ENCODE measurements around the gene FEZF2. TPM values are rescaled to one million over a fixed set of nuclear protein-coding genes. Genes with fewer than 3 reads are reported as not detected.

FEZF2 gene
- total RNA-seq, 2 experiments from 2014 or later: not detected

DNA sequence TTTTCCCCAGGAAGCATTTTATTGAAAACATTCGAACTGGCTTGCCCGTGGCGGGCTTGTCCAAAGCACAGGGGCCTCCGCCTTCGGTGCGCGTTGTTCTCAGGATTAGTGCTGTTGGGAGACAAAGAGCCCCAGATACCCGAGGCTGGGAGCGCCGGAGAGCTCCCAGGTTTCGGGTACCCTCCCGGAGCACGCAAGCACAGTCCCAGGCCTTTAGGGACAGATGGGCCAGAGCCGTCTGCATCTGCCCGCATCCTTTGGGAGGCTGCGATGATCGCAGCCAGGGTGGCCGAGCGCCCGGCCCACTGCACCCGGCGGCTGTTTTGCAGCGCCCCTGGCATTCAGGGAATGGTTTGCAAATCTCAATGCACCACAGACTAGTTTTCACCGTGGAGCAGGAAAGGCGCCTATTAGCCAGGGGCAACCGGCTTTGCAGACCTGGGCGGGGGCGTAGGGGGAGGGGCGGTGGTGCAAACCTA lies 5.0 kb upstream of the FEZF2 start:
- Mint-ChIP-seq H3K36me3 (no peaks in the 10 kb centered on the region), H3K27ac (no peak overlapping the region), H3K4me3 (no peak overlapping the region)

DNA sequence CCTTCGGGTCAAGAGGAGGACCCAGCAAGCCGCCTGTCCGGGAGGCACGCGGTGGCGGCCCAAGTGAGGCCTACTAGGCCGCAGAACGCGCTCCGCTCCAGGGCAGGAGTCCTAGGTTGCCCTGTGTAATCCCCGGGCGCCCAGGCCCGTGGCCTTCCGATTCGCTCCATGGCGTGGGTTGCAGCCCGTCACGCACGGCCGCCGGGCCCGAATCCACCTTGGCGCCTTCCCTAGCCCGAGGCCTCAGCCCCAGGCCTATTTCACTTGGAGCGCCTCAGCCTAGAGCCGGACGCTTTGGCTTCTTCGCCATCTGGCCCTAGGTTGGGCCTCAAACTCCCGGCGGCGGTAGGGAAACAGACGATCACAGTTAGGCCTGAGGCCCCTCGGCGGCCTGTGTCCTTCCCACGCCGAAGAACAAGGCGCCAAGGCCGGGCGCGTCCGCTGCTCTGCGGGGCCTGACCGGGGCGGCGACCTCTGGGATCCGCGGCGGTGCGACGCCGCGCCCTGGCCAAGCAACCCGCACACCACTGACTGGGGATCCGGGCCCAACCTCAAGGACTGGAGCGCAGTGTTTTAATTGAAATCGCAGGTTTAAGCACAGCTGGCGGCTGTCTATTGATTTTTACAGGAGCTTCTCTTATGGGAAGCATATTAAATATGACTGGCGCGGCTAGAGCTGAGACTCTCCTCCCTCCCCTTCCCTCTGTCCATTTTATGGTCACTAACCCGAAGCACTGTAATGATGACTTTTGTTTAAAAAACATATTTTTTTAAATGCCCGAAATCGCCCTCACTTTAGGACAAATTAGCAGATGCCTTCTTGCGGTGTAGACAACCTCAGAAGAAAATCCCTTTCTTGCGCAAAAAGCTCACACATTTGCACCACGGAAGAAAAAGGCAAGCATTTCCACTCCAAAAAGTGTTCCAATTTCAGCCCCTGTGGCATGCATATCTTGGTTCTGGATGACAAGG lies 3.8 kb upstream of the FEZF2 start:
- DNase-seq (no peak), ATAC-seq (ENCODE audit: low read depth) (no peak)
- H3K9me3 Mint-ChIP-seq: peaks cover 3% of the 10 kb centered on the region
- H3K36me3 Mint-ChIP-seq: no peaks in the 10 kb centered on the region
- peaks cover 87% of the 10 kb centered on the region for H3K27me3 Mint-ChIP-seq
- H3K4me3 Mint-ChIP-seq: no peak overlapping the region
- POLR2A ChIA-PET: no interaction called here
- peaks cover 5% of the 10 kb centered on the region for H3K4me1 Mint-ChIP-seq
- no peak overlapping the region for H3K27ac Mint-ChIP-seq

More for the DNA sequence above, 5.0 kb upstream of the FEZF2 start:
- no peak for DNase-seq
- Mint-ChIP-seq H3K4me1 (peaks cover 5% of the 10 kb centered on the region), H3K27me3 (peaks cover 86% of the 10 kb centered on the region), H3K9me3 (peaks cover 3% of the 10 kb centered on the region)
- no peak for ATAC-seq (ENCODE audit: low read depth)
- POLR2A ChIA-PET: interaction anchor here (0.5 kb wide), 1 partner anchor 15 kb away, joined by 4 read pairs; no protein-coding TSS in a partner anchor

DNA sequence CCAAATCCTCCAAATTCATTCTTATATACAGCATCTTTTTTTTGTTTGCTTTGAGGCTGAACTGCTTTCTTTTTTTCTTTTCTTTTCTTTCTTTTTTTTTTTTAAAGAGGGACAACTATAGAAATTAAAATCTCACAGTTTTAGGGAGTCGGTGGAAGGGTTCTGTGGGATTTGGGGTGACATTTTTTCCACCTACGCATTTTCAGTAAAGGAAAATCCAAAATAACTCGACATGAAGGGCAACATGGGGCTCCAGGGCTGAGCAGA lies 3.0 kb upstream of the FEZF2 start:
- H3K4me3 Mint-ChIP-seq: no peak overlapping the region
- DNase-seq (no peak), ATAC-seq (ENCODE audit: low read depth) (no peak)
- H3K4me1 Mint-ChIP-seq: peaks cover 5% of the 10 kb centered on the region
- H3K27me3 Mint-ChIP-seq: peaks cover 86% of the 10 kb centered on the region
- H3K36me3 Mint-ChIP-seq: no peaks in the 10 kb centered on the region
- H3K27ac Mint-ChIP-seq: peak overlapping the region; percentile 1
- POLR2A ChIA-PET: no interaction called here
- H3K9me3 Mint-ChIP-seq: peaks cover 1% of the 10 kb centered on the region

DNA sequence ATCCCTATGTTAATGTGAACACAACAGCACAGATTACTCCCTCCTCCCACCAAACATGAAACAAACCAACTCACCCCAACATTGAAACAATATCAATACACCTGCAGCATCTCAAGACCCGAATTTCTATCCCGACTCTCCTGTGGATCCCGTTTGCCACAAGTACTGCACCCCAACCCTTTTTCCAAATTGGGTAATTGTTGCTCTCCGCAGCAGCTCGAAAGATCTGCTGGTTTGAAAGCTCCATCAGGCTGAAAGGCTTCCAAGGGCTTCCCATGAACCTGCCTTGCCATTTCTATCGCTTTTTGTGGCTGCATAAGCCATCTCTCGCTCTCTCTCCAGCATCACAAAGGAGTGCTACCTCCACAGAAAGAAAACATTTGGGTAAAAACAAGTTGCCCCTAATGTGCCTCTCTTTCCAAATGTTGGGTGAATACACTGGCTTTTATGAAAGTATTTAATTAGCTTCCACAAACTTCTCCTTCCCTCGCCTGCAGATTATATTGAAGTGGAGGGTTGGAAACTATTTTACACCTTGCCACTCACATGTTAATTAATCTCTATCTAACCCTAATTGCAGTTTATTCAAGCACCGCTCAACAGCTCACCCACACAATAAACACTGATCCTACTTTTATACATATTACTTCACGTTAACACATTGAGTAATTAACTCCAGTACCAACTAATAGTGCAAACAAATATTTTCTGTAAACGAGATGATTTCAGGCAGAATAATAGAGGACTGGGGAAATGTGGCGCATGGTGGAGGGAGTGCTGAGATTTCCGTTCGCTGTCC lies 2.5 kb upstream of the FEZF2 start:
- ATAC-seq (ENCODE audit: low read depth): no peak
- Mint-ChIP-seq H3K36me3 (peaks cover 3% of the 10 kb centered on the region), H3K27ac (peak overlapping the region; percentile 1), H3K9me3 (peaks cover 5% of the 10 kb centered on the region), H3K4me3 (no peak overlapping the region), H3K4me1 (peaks cover 7% of the 10 kb centered on the region), H3K27me3 (peaks cover 86% of the 10 kb centered on the region)
- POLR2A ChIA-PET: no interaction called here
- DNase-seq: no peak

DNA sequence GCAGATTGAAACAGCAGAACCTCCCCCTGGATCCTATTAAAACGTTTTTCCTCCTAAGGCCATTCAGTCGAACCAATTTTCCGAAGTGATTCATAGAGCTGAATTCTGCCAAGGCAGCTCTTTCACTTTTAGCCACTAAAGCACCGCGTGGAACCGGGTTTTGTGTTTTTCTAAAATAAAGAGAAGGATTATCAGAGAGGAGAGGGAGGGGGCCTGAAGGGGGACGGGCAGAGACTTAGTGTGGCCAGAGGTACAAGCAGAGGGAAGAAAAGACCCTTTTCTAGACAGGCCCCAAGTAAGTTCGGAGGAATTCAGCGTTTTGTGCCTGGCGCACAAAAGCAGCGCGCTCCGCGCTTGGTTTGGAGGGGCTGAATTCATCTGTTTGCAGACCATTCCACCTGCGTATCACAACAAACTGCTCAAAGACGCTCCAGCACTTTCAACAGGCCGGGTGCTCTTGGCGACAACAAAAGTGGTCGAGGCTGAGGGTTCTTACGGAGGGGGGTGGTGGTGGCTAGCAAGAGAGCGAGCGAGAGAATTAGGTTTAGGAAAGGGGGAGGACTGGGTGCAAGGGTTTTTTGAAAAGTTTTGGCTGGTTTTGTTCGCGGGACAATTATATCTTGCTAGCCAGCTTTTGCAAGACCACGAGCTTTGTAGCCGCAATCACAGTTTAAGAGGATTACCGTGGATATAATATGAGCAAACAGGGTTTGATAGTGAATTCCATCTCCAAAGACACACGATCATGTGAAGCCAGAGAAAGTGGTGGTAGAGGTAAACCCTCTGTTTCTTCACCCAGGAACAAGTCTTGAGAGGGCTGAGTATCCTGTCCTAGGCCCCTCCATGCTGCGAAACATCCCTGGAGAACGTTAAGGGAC lies 1.2 kb upstream of the FEZF2 start:
- Mint-ChIP-seq H3K27me3 (peaks cover 90% of the 10 kb centered on the region), H3K4me1 (peaks cover 10% of the 10 kb centered on the region), H3K4me3 (peak overlapping the region; percentile 22), H3K27ac (peak overlapping the region; percentile 70), H3K9me3 (peaks cover 7% of the 10 kb centered on the region), H3K36me3 (peaks cover 5% of the 10 kb centered on the region)
- DNase-seq: peak; percentile 26
- POLR2A ChIA-PET: no interaction called here
- ATAC-seq (ENCODE audit: low read depth): no peak

DNA sequence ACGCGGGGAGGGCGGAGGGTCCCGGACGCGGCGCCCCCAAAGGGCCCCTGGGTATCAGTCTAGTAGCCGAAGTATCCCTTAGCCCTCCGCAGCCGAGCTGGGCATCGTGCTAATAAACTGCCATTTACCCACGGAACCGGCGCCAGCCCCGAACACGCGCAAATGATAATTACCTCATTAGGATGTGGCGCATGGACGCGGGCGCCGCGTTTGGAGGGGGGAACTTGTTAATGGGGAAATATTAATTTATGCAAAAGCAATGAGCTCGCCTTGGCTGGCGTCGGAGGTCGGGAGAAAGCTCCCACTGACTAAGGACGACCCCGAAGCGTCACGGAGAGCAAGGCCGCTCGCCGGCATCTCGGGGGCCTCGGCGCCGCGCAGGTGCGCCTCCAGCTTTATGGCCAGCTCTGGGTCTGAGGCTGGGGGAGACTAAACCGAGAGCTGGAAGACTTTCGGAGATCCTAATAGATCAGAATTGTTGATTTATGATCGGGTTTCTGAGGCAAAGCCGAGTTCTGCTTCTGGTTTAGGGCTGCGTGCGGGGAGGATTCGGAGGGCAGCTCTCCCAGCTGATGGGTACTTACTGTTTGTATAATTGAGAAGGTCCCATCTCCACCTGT lies 474 bp upstream of the FEZF2 start:
- no peak for ATAC-seq (ENCODE audit: low read depth)
- H3K4me1 Mint-ChIP-seq: peaks cover 10% of the 10 kb centered on the region
- peaks cover 5% of the 10 kb centered on the region for H3K36me3 Mint-ChIP-seq
- DNase-seq: peak; percentile 33
- H3K27me3 Mint-ChIP-seq: peaks cover 87% of the 10 kb centered on the region
- H3K27ac Mint-ChIP-seq: no peak overlapping the region
- H3K9me3 Mint-ChIP-seq: peaks cover 7% of the 10 kb centered on the region
- POLR2A ChIA-PET: no interaction called here
- H3K4me3 Mint-ChIP-seq: peak overlapping the region; percentile 22

DNA sequence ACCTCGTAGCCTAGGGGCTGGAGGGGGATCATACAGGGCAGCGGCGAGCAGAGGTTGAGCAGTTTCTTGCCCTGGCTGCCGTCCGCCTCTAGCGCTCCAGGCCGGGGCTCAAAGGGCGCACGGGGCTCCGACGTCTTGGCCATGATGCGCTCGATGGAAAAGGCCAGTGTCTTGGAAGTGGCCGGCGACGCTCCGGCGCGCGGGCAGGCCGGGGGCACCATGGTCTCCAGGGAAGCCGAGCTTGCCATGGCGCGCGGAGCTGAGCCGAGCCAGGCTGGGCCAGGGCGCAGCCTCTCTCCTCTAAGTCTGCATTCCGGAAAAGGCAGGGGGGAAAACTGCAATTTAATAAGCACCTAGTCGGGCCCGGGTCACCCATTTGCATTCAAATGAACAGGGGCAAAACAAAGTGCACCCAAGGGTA lies 719 bp downstream of the FEZF2 start:
- no peak for ATAC-seq (ENCODE audit: low read depth)
- no peak overlapping the region for H3K4me3 Mint-ChIP-seq
- POLR2A ChIA-PET: no interaction called here
- peaks cover 7% of the 10 kb centered on the region for H3K9me3 Mint-ChIP-seq
- peak; percentile 28 for DNase-seq
- peaks cover 87% of the 10 kb centered on the region for H3K27me3 Mint-ChIP-seq
- H3K27ac Mint-ChIP-seq: no peak overlapping the region
- H3K36me3 Mint-ChIP-seq: peaks cover 7% of the 10 kb centered on the region
- H3K4me1 Mint-ChIP-seq: peaks cover 10% of the 10 kb centered on the region

DNA sequence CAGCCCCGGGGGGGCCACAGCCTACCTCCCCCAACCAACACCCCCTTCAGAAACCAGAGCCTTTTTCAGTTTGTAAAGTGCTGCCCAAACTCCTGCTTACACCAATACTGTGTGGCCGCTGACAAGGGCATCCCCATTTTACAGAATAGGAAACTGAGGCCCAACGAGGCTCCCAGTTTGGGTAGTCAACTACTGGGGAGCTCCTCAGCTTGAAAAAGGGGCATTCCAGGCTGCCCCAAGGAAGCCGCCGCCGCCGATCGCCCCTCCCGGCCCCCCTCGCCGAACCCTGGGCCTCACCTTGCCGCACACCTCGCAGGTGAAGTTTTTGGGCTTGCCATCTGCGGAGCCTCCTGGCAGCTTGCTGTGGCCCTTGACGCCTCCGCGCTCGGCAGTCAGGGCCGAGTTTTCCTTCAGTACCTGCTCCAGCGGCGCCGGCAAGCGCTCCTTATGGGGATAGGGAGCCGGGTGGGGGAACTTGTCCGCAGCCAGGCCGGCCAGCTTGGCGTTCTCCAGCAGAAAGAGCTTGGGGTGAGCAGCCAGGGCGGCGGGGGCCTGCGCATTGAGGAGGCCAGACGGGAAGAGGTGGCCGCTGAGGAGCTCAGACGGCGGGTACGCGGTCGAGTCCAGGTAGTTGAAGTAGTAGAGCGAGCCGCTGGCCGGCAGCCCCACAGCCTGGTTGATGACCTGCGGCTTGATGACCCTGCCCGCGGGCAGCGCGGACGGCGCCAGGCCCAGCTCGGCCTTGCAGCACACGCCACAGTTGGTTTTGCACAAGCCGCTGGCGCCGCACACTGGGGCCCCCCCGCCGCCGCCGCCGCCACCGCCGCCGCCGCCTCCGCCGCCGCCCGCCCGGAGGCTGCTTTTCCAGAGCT lies 1.4 kb downstream of the FEZF2 start:
- DNase-seq (peak; percentile 33), ATAC-seq (ENCODE audit: low read depth) (no peak)
- H3K4me3 Mint-ChIP-seq: no peak overlapping the region
- POLR2A ChIA-PET: no interaction called here
- H3K9me3 Mint-ChIP-seq: peaks cover 7% of the 10 kb centered on the region
- H3K36me3 Mint-ChIP-seq: peaks cover 7% of the 10 kb centered on the region
- peaks cover 10% of the 10 kb centered on the region for H3K4me1 Mint-ChIP-seq
- H3K27me3 Mint-ChIP-seq: peaks cover 87% of the 10 kb centered on the region
- peak overlapping the region; percentile 63 for H3K27ac Mint-ChIP-seq

DNA sequence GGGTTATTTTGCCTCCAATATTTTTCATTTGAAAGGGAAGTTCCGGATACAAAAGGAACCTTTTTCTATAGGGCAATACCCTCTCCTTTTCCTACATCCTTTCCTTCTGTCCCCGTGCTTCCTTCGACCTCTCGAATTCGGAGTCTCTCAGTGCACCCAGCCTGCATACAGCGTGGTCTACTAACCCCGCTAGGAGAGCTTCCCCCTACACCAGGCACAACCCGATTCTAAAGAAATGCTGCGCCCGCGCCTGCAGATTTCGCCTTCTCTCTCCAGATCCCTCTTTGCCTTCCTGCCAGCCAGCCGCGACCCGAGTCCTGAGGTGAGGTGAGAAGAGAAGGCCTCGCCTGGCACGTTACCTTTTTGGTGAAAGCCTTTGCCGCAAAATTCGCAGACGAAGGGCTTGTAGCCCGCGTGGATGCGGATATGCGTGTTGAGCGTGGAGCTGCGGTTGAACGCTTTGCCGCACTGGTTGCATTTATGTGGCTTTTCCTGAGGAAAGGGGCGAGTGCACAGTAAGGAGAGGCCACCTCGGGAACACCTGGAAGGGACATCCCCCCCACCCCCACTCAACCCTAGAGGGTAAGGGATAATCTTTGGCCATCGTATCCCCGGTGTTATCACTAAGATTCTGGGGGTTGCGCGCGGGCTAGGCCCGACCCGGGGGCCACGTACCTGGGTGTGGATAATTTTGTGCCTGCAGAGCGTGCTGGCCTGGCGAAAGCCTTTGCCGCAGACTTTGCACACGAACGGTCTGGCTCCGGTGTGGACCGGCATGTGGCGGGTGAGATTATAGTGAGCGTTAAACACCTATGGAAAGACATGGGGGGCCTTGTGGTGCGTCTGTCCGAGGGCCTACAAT lies 2.3 kb downstream of the FEZF2 start:
- H3K4me3 Mint-ChIP-seq: peak overlapping the region; percentile 31
- H3K4me1 Mint-ChIP-seq: peaks cover 10% of the 10 kb centered on the region
- H3K9me3 Mint-ChIP-seq: peaks cover 7% of the 10 kb centered on the region
- POLR2A ChIA-PET: no interaction called here
- peaks cover 7% of the 10 kb centered on the region for H3K36me3 Mint-ChIP-seq
- ATAC-seq (ENCODE audit: low read depth) (no peak), DNase-seq (peak; percentile 35)
- H3K27ac Mint-ChIP-seq: peak overlapping the region; percentile 63
- peaks cover 87% of the 10 kb centered on the region for H3K27me3 Mint-ChIP-seq

DNA sequence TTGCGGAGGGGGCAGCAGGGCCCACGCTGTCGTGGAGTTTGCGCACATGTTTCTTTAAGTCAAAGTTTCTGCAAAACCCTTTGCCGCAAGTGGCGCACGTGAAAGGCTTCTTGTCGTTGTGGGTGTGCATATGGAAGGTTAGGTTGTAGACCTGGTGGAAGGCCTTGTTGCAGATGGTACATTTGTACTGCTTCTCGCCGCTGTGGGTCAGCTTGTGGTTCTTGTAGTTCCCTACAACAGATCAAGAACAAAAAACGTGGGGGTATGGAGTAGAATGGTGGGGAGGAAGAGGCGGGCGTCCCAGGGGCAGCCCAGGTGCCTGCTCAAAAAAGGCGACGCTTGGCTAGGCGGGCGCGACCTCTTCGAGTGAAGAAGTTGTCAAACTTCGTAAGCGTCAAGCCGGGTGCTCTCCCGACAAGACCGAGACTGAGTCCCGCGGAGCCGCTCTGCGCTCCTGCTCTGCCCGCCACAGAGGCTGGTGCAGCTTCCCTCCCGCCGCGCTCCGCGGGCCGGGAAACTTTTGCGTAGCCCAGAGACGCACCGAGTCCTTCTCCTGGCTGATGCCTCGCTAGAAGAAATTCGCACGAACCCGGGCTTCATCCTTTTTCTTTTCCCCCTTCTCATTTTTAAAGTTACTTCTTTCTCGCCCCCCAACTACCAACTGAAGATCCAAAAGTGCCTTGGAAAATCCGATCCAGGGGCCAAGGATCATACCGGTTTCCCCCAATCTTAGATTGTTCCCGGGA lies 3.1 kb downstream of the FEZF2 start:
- peaks cover 10% of the 10 kb centered on the region for H3K4me1 Mint-ChIP-seq
- H3K9me3 Mint-ChIP-seq: peaks cover 5% of the 10 kb centered on the region
- POLR2A ChIA-PET: no interaction called here
- H3K27ac Mint-ChIP-seq: peak overlapping the region; percentile 70
- peaks cover 87% of the 10 kb centered on the region for H3K27me3 Mint-ChIP-seq
- DNase-seq: peak; percentile 33
- no peak for ATAC-seq (ENCODE audit: low read depth)
- peaks cover 7% of the 10 kb centered on the region for H3K36me3 Mint-ChIP-seq
- peak overlapping the region; percentile 37 for H3K4me3 Mint-ChIP-seq

DNA sequence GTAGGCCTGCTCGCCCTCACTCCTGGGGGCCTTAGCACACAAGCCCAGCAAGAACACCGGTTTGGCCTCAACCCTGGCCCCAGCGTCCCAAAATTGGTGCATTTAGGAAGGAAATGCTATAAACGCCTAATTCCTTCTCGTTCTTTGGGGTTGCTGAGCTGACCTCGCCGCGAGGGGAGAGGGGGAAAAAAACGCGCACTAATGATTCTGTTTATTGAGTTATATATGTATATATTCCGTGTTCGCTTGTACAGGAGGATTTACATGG lies 3.9 kb downstream of the FEZF2 start:
- Mint-ChIP-seq H3K27ac (no peak overlapping the region), H3K27me3 (peaks cover 84% of the 10 kb centered on the region), H3K4me1 (peaks cover 10% of the 10 kb centered on the region), H3K9me3 (peaks cover 5% of the 10 kb centered on the region), H3K36me3 (peaks cover 7% of the 10 kb centered on the region), H3K4me3 (no peak overlapping the region)
- ATAC-seq (ENCODE audit: low read depth) (no peak), DNase-seq (no peak)
- POLR2A ChIA-PET: no interaction called here

Measured in activated naive CD8-positive, alpha-beta T cell treated with anti-CD3 and anti-CD28 coated beads, Interleukin-2, amount 10 ng/mL, durations not matched to agents 7 days and 5 days (primary cell).